Ishikawa (cell line): Measurements from ENCODE around the gene MBNL1.

Source experiments
- CREB1 ChIP-seq: IDR thresholded peaks from 2 replicates; pipeline ENCODE4 v1.6.1; 2012; ENCODE audit warnings: low read depth
- FOXM1 ChIP-seq: IDR thresholded peaks from 2 replicates; pipeline ENCODE4 v1.6.1; 2012; ENCODE audit warnings: low read depth, borderline replicate concordance
- NFIC ChIP-seq: IDR thresholded peaks from 2 replicates; pipeline ENCODE4 v1.6.1; 2012
- TAF1 ChIP-seq: IDR thresholded peaks from 2 replicates; pipeline ENCODE4 v1.6.1; 2012; ENCODE audit warnings: low read depth, mild to moderate bottlenecking
- TCF12 ChIP-seq: IDR thresholded peaks from 2 replicates; pipeline ENCODE4 v1.6.1; 2012; ENCODE audit warnings: low read depth
- YY1 ChIP-seq: IDR thresholded peaks from 2 replicates; pipeline ENCODE4 v1.6.1; 2012; ENCODE audit warnings: low read depth
- TF ChIP-seq, protein P1 (sequence below): IDR thresholded peaks from 2 replicates; pipeline ENCODE4 v1.6.1; 2012
- TF ChIP-seq, protein P2 (sequence below): IDR thresholded peaks from 2 replicates; pipeline ENCODE4 v1.6.1; 2012

DNA sequence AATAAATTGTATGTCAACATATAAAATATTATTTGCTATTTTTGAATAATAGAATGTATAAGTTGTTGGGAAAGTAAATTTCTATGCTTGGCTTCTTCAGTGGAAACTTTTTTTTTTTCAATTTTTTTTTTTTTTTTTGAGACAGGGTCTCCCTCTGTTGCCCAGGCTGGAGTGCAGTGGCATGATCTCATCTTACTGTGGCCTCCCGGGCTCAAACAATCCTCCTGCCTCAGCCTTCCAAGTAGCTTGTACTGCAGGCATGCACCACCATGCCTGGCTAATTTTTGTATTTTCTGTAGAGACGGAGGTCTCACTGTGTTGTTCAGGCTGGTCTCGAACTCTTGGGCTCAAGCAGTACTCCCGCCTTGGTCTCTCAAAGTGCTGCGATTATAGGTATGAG, 16.8 kb downstream of the MBNL1 start:
- TF ChIP-seq CREB1 (no peak), NFIC (no peak), TAF1 (no peak), FOXM1 (no peak), TCF12 (no peak), YY1 (no peak)
- TF ChIP-seq, protein P1, sequence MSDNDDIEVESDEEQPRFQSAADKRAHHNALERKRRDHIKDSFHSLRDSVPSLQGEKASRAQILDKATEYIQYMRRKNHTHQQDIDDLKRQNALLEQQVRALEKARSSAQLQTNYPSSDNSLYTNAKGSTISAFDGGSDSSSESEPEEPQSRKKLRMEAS: no peak
- TF ChIP-seq, protein P2, sequence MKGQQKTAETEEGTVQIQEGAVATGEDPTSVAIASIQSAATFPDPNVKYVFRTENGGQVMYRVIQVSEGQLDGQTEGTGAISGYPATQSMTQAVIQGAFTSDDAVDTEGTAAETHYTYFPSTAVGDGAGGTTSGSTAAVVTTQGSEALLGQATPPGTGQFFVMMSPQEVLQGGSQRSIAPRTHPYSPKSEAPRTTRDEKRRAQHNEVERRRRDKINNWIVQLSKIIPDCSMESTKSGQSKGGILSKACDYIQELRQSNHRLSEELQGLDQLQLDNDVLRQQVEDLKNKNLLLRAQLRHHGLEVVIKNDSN: no peak
